ENCODE results near the gene ZNF385B. TPM values are rescaled to one million over a fixed set of nuclear protein-coding genes. Genes with fewer than 3 reads are reported as not detected.

Gene ZNF385B
- total RNA-seq, 1 donor: 1.1 TPM

DNA sequence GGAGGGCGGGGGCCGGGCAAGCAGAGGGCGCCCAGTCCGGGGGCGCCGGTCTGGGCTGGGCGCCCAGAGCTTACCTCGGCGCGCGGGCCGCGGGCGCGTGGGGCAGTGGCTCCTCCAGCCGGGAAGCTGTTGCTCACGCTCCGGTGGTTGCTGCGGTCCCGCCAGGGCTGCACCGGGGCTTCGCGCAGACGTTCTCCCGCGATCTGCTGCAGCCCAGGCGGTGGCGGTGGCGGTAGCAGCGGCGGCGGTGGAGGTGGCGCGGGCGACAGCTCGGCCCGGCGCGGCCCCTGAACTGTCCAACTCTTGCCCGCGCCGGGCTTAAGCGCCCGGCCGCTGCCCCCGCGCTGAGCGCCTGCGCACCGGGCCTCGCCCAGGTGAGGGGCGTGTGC, 391 bp downstream of the ZNF385B start:
- DNase-seq (ENCODE audit: insufficient read length, low spot score, missing footprints): peak; percentile 71
- H3K36me3 ChIP-seq (ENCODE audit: insufficient read depth, low read length): no peaks in the 10 kb centered on the region
- no peak overlapping the region for H2AFZ ChIP-seq (ENCODE audit: low read length)
- no peaks in the 10 kb centered on the region for H4K20me1 ChIP-seq (ENCODE audit: insufficient read depth, low read length)
- H3K79me2 ChIP-seq (ENCODE audit: insufficient read depth, low read length): no peaks in the 10 kb centered on the region
- peak overlapping the region; percentile 70 for H3K4me3 ChIP-seq (ENCODE audit: insufficient read depth, low read length)
- H3K4me1 ChIP-seq (ENCODE audit: insufficient read depth, low read length): peaks cover 13% of the 10 kb centered on the region
- no peaks in the 10 kb centered on the region for H3K9me3 ChIP-seq (ENCODE audit: low read depth, low read length)
- peak overlapping the region; percentile 90 for H3K4me2 ChIP-seq (ENCODE audit: insufficient read depth, low read length)
- H3K27me3 ChIP-seq (ENCODE audit: insufficient read depth, low read length): peaks cover 93% of the 10 kb centered on the region
- no peak overlapping the region for H3K27ac ChIP-seq (ENCODE audit: low read depth, low read length)
- TF ChIP-seq, protein P1, sequence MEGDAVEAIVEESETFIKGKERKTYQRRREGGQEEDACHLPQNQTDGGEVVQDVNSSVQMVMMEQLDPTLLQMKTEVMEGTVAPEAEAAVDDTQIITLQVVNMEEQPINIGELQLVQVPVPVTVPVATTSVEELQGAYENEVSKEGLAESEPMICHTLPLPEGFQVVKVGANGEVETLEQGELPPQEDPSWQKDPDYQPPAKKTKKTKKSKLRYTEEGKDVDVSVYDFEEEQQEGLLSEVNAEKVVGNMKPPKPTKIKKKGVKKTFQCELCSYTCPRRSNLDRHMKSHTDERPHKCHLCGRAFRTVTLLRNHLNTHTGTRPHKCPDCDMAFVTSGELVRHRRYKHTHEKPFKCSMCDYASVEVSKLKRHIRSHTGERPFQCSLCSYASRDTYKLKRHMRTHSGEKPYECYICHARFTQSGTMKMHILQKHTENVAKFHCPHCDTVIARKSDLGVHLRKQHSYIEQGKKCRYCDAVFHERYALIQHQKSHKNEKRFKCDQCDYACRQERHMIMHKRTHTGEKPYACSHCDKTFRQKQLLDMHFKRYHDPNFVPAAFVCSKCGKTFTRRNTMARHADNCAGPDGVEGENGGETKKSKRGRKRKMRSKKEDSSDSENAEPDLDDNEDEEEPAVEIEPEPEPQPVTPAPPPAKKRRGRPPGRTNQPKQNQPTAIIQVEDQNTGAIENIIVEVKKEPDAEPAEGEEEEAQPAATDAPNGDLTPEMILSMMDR (IDR thresholded peaks at IDR 0.05; ENCODE audit: extremely low read depth, low read depth, low read length): no peak

DNA sequence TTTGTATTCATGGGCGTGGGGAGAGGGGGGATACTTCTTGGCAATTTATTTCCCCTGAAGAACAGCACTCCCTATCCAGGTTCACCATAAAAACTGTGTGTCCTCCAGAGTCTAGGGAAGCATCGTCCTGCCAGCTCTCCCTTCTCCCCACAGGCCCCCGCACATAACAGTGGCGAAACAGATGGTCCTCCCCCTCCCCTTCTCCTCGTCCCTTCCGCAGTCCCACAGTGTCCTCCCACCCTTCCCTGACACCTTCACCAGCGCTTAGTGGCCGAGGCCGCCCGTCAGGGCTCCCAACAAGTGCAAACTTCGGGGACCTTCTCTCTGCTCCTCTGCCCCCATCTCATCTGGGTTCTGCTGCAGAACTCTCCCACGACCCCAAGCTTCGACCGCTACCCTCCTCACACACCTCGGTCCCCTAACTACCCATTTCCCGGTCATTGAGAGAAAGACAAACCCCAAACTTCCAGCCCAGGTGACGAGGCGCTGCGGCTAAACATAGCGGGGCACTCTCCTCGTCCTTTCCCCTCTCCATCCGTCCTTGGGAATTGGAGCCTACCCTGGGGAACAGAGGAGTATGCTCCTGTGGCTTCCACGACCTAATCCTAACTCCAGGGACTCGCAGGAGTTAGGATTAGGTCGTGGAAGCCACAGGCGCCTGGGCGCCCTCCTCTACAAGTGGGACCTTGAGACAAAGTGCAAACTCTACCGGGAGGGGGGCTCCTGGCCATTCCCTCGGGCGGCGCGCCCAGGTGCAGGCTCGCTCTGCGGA, 971 bp downstream of the ZNF385B start:
- Histone ChIP-seq H3K27me3 (ENCODE audit: insufficient read depth, low read length) (peaks cover 93% of the 10 kb centered on the region), H3K9me3 (ENCODE audit: low read depth, low read length) (no peaks in the 10 kb centered on the region), H2AFZ (ENCODE audit: low read length) (peak overlapping the region; percentile 54), H3K79me2 (ENCODE audit: insufficient read depth, low read length) (no peaks in the 10 kb centered on the region), H3K4me2 (ENCODE audit: insufficient read depth, low read length) (peak overlapping the region; percentile 90), H3K27ac (ENCODE audit: low read depth, low read length) (no peak overlapping the region), H3K36me3 (ENCODE audit: insufficient read depth, low read length) (no peaks in the 10 kb centered on the region), H4K20me1 (ENCODE audit: insufficient read depth, low read length) (no peaks in the 10 kb centered on the region), H3K4me1 (ENCODE audit: insufficient read depth, low read length) (peaks cover 13% of the 10 kb centered on the region), H3K4me3 (ENCODE audit: insufficient read depth, low read length) (peak overlapping the region; percentile 70)
- TF ChIP-seq, protein P1 (IDR thresholded peaks at IDR 0.05; ENCODE audit: extremely low read depth, low read depth, low read length): no peak
- DNase-seq (ENCODE audit: insufficient read length, low spot score, missing footprints): peak; percentile 41

DNA sequence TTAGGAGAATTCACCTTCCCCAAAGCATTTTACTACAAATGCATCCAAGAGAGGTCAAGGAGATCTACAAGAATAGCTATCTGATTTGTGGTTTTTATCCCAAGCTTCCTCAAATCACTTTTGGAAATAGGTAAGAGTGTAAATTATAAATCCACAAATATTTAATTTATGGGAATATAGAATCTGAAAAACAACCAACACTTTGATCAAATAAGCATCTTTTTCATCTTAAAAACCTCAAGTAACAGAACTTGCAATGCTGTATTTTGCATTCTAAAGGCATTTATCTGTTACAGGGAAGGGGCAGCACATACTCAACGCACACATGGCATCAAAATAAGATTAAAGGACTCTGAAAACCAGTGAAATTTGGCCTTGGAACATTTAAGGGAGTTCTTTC, 1.9 kb downstream of the ZNF385B start:
- H3K4me1 ChIP-seq (ENCODE audit: insufficient read depth, low read length): peaks cover 13% of the 10 kb centered on the region
- H3K9me3 ChIP-seq (ENCODE audit: low read depth, low read length): no peaks in the 10 kb centered on the region
- H3K4me2 ChIP-seq (ENCODE audit: insufficient read depth, low read length): peak overlapping the region; percentile 90
- no peaks in the 10 kb centered on the region for H4K20me1 ChIP-seq (ENCODE audit: insufficient read depth, low read length)
- no peaks in the 10 kb centered on the region for H3K79me2 ChIP-seq (ENCODE audit: insufficient read depth, low read length)
- TF ChIP-seq, protein P1 (IDR thresholded peaks at IDR 0.05; ENCODE audit: extremely low read depth, low read depth, low read length): no peak
- no peak overlapping the region for H2AFZ ChIP-seq (ENCODE audit: low read length)
- DNase-seq (ENCODE audit: insufficient read length, low spot score, missing footprints): no peak
- H3K27ac ChIP-seq (ENCODE audit: low read depth, low read length): no peak overlapping the region
- peaks cover 89% of the 10 kb centered on the region for H3K27me3 ChIP-seq (ENCODE audit: insufficient read depth, low read length)
- H3K4me3 ChIP-seq (ENCODE audit: insufficient read depth, low read length): no peak overlapping the region
- no peaks in the 10 kb centered on the region for H3K36me3 ChIP-seq (ENCODE audit: insufficient read depth, low read length)

DNA sequence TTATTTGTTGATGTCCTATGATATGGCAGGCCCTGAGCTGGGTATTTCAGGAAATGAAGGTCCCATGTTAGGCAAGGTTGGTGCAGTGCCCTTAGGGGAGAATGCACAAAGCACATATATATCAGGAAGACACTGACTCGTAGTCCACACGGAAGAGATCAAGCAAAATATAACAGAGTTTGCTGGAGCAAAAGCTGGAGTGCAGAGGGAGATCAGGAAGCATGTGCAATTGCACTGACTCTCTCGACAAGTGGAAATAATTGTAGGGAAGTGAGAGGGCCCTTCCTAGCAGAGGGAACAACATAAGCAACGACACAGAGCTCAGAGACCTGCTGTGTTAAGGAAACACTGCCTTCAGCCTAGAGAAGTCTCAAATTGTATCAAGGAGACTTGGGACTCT, 4.2 kb downstream of the ZNF385B start:
- Histone ChIP-seq H3K4me1 (ENCODE audit: insufficient read depth, low read length) (peaks cover 13% of the 10 kb centered on the region), H3K27me3 (ENCODE audit: insufficient read depth, low read length) (peaks cover 72% of the 10 kb centered on the region), H3K4me2 (ENCODE audit: insufficient read depth, low read length) (no peak overlapping the region), H3K27ac (ENCODE audit: low read depth, low read length) (no peak overlapping the region), H4K20me1 (ENCODE audit: insufficient read depth, low read length) (no peaks in the 10 kb centered on the region), H3K9me3 (ENCODE audit: low read depth, low read length) (no peaks in the 10 kb centered on the region), H3K36me3 (ENCODE audit: insufficient read depth, low read length) (no peaks in the 10 kb centered on the region), H2AFZ (ENCODE audit: low read length) (no peak overlapping the region), H3K4me3 (ENCODE audit: insufficient read depth, low read length) (no peak overlapping the region), H3K79me2 (ENCODE audit: insufficient read depth, low read length) (no peaks in the 10 kb centered on the region)
- TF ChIP-seq, protein P1 (IDR thresholded peaks at IDR 0.05; ENCODE audit: extremely low read depth, low read depth, low read length): no peak
- DNase-seq (ENCODE audit: insufficient read length, low spot score, missing footprints): peak; percentile 63

Data from osteoblast (primary cell).